SK-N-SH treated with all-trans-retinoic acid at 6 μM for 48 hours (cell line): ENCODE results near the gene CLMN.

ENCODE experiments used
- ATAC-seq: fragments of 200-7000 bp; cut with Tn5 transposase; 3 replicates; pipeline ENCODE4 v1.9.1; 2020; ENCODE audit warnings: mild to moderate bottlenecking, moderate library complexity
- ARNTL ChIP-seq: fragments of 450-650 bp; formaldehyde crosslinking; IDR thresholded peaks from 2 replicates; pipeline ENCODE4 v1.5.0; 2020; ENCODE audit warnings: low read depth, mild to moderate bottlenecking, moderate library complexity, borderline replicate concordance
- BACH2 ChIP-seq: fragments of 250-450 bp; sonication (Bioruptor Pico); IDR thresholded peaks from 2 replicates; pipeline ENCODE4 v1.9.0; 2021; ENCODE audit warnings: mild to moderate bottlenecking, borderline replicate concordance
- CSDC2 ChIP-seq: fragments of 250-450 bp; sonication (Bioruptor Pico); IDR thresholded peaks from 2 replicates; pipeline ENCODE4 v1.5.0; 2020; ENCODE audit warnings: mild to moderate bottlenecking, moderate library complexity
- ESRRG ChIP-seq: fragments of 250-450 bp; sonication (Bioruptor Pico); IDR thresholded peaks from 2 replicates; pipeline ENCODE4 v1.6.1; 2021; ENCODE audit warnings: mild to moderate bottlenecking
- GLIS3 ChIP-seq: fragments of 250-450 bp; sonication (Bioruptor Pico); IDR thresholded peaks from 2 replicates; pipeline ENCODE4 v1.5.0; 2020; ENCODE audit warnings: mild to moderate bottlenecking, moderate library complexity
- ISL1 ChIP-seq: fragments of 250-450 bp; sonication (Bioruptor Pico); IDR thresholded peaks from 2 replicates; pipeline ENCODE4 v2.1.2; 2022; ENCODE audit warnings: mild to moderate bottlenecking, moderate library complexity
- OSR1 ChIP-seq: fragments of 250-450 bp; sonication (Bioruptor Pico); IDR thresholded peaks from 2 replicates; pipeline ENCODE4 v1.8.0; 2022; ENCODE audit warnings: moderate library complexity, mild to moderate bottlenecking, inconsistent platforms
- RARB ChIP-seq: fragments of 250-450 bp; sonication (Bioruptor Pico); IDR thresholded peaks from 2 replicates; pipeline ENCODE4 v1.8.0; 2021; ENCODE audit warnings: mild to moderate bottlenecking, moderate library complexity
- SNAI2 ChIP-seq: fragments of 250-450 bp; sonication (Bioruptor Pico); IDR thresholded peaks from 2 replicates; pipeline ENCODE4 v1.5.0; 2020; ENCODE audit warnings: mild to moderate bottlenecking, moderate library complexity
- TCF4 ChIP-seq: fragments of 250-450 bp; sonication (Bioruptor Pico); IDR thresholded peaks from 2 replicates; pipeline ENCODE4 v1.8.0; 2021; ENCODE audit warnings: mild to moderate bottlenecking, moderate library complexity, borderline replicate concordance
- TOX ChIP-seq: fragments of 250-450 bp; sonication (Bioruptor Pico); IDR thresholded peaks from 2 replicates; pipeline ENCODE4 v1.8.0; 2021; ENCODE audit warnings: mild to moderate bottlenecking, moderate library complexity, borderline replicate concordance
- ZC3H10 ChIP-seq: fragments of 250-450 bp; sonication (Bioruptor Pico); IDR thresholded peaks from 2 replicates; pipeline ENCODE4 v1.5.1; 2021; ENCODE audit warnings: mild to moderate bottlenecking, moderate library complexity
- ZFP3 ChIP-seq: fragments of 250-450 bp; sonication (Bioruptor Pico); IDR thresholded peaks from 2 replicates; pipeline ENCODE4 v1.5.0; 2020; ENCODE audit warnings: mild to moderate bottlenecking, moderate library complexity
- ZFP30 ChIP-seq: fragments of 450-650 bp; formaldehyde crosslinking; IDR thresholded peaks from 2 replicates; pipeline ENCODE4 v1.5.0; 2022; ENCODE audit warnings: mild to moderate bottlenecking, moderate library complexity
- ZNF565 ChIP-seq: fragments of 450-650 bp; formaldehyde crosslinking; conservative IDR thresholded peaks from 2 replicates; pipeline ENCODE4 v1.5.0; 2020; ENCODE audit warnings: low read depth, mild to moderate bottlenecking, moderate library complexity
- ZNF70 ChIP-seq: fragments of 450-650 bp; formaldehyde crosslinking; IDR thresholded peaks from 2 replicates; pipeline ENCODE4 v1.5.0; 2020; ENCODE audit warnings: mild to moderate bottlenecking, moderate library complexity
- ZNF8 ChIP-seq: fragments of 450-650 bp; formaldehyde crosslinking; IDR thresholded peaks from 2 replicates; pipeline ENCODE4 v1.5.0; 2020; ENCODE audit warnings: mild to moderate bottlenecking, moderate library complexity
- TF ChIP-seq, protein P1 (sequence below): fragments of 250-450 bp; sonication (Bioruptor Pico); IDR thresholded peaks from 2 replicates; pipeline ENCODE4 v1.8.0; 2020; ENCODE audit warnings: mild to moderate bottlenecking, moderate library complexity, borderline replicate concordance
- TF ChIP-seq, protein P2 (sequence below): fragments of 250-450 bp; sonication (Bioruptor Pico); IDR thresholded peaks from 2 replicates; pipeline ENCODE4 v1.5.1; 2021; ENCODE audit warnings: mild to moderate bottlenecking, moderate library complexity
- TF ChIP-seq, protein P3 (sequence below): fragments of 250-450 bp; sonication (Bioruptor Pico); IDR thresholded peaks from 2 replicates; pipeline ENCODE4 v1.8.0; 2021; ENCODE audit warnings: low read depth, mild to moderate bottlenecking, moderate library complexity, borderline replicate concordance

The CLMN gene

DNA sequence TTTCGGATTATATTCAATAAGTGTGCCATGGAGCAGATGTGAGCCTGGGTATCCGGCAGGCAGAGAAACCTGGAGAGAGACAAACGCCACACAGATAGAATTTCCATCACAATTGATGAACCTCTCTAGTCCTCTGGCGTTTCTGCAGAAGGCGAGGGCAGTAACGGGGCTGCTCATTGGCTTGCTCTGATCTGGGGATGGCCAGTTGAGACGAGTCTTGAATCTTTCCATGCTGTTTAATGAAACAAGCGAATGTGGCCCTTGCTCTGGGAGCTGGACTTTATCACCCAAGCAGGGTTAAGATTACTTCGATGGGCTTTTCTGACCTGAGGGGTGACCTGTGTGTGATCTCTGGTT, 42.4 kb upstream of the CLMN start:
- ATAC-seq, result no peak

DNA sequence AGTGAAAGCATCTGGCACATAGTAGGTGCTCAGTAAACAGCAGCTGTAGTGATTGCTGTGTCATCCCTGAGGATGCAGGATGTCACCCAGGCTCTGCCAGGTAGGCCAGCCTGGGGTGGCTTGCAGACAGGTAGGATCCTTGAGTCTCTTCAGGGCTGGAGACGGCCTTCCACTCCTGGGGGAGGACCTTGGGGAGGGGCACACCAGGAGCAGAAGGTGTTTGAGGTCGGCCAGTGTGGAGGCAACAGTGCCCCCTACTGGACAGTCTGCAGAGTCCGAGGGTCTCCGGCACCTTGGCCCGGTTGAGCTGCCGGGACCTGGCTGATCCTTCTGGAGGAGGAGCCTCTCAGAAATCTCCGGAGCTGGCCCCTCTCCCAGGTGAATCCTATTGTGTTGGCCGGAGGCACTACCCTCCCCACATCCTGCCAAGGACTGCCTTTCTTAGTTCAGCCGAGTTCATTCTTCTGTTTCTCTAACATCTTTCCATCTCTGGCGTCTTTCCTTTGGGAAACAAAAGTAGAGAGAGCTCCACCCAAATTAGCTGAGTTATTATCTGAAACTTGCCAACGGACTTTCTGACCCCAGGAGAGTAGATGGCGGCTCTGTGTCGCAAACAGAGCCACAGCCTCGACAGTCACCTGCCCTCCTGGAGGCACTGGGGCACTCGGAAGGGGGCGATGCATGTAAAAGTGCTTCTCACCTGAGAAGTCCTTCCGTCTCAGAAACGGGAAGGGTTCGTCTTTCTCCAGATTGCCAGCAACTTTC, 41.8 kb upstream of the CLMN start:
- peak; percentile 77 for ATAC-seq

More for the DNA sequence above, 42.4 kb upstream of the CLMN start:
- no peak for TF ChIP-seq TOX (CRISPR knock-in tag)
- TF ChIP-seq, protein P1, sequence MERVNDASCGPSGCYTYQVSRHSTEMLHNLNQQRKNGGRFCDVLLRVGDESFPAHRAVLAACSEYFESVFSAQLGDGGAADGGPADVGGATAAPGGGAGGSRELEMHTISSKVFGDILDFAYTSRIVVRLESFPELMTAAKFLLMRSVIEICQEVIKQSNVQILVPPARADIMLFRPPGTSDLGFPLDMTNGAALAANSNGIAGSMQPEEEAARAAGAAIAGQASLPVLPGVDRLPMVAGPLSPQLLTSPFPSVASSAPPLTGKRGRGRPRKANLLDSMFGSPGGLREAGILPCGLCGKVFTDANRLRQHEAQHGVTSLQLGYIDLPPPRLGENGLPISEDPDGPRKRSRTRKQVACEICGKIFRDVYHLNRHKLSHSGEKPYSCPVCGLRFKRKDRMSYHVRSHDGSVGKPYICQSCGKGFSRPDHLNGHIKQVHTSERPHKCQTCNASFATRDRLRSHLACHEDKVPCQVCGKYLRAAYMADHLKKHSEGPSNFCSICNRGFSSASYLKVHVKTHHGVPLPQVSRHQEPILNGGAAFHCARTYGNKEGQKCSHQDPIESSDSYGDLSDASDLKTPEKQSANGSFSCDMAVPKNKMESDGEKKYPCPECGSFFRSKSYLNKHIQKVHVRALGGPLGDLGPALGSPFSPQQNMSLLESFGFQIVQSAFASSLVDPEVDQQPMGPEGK (CRISPR knock-in tag), result no peak
- no peak for TF ChIP-seq ZNF70 (CRISPR knock-in tag)
- TF ChIP-seq TCF4 (CRISPR knock-in tag), result no peak
- no peak for TF ChIP-seq OSR1 (CRISPR knock-in tag)
- TF ChIP-seq CSDC2 (CRISPR knock-in tag), result no peak

DNA sequence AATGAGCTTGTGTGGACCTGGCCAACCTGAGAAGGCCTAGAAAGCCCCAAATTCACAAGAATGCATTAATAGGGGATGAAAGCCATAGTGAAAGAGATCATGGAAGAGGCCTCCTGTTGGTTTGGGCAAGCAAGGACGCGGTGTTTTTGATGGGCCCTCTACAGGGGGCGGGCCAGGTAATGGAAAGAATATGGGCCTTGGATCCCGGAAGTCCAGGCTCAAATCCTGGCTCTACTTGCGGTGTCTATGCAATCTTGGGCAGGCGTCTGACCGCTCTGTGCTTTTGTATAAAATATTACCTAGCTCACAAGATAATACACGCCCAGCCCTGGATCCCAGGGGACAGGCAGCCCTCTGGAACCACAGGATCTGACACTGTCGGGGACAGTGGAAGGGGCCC, 41.1 kb upstream of the CLMN start:
- ATAC-seq, result no peak
- no peak for TF ChIP-seq ZNF565 (CRISPR knock-in tag)
- no peak for TF ChIP-seq ESRRG (CRISPR knock-in tag)
- no peak for TF ChIP-seq CSDC2 (CRISPR knock-in tag)

More for the DNA sequence above, 41.8 kb upstream of the CLMN start:
- TF ChIP-seq ZFP30 (no peak), SNAI2 (CRISPR knock-in tag) (no peak), ZNF8 (no peak)

DNA sequence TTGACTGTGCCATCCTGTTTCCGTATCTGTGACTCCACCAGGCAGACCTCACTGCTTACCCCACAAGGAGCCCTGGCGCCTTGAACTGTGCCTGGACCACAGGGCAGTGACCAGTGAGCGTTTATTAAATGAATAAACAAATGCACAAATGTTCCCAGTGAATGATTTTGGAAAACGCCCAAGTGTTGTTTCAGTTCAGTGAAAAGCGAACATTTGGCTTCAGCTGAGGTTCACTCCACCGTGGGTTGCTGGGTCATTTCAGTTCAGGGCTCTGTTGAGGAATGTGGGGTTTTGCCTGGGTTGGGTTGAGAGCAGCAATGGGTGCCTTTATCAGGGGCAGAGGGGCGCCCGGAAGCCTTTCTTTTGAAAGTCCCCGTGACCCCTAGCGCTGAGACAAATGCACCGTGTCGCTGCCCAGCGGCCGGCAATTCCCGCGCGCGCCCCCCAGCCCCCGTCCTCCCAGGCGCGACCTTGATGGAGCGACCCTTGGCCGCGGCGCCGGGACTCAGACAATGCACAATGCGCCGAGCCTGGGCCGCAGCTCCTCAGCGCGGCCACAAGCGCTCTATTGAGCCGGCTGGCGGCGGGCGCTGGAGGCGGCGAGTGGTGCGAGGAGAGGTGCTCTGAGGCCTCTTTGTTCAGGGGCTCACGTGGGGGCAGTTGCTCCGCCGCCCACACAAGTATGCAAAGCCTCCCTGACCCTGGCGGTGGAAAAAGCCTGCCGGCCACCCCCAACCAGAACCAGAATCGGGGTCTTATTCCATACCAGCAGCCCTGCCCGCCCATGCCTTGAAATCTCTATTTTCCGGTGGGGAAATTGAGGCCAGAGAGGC, 40.5 kb upstream of the CLMN start:
- no peak for TF ChIP-seq ZNF8
- TF ChIP-seq TOX (CRISPR knock-in tag), result no peak
- no peak for TF ChIP-seq ESRRG (CRISPR knock-in tag)
- no peak for TF ChIP-seq OSR1 (CRISPR knock-in tag)
- TF ChIP-seq BACH2 (CRISPR knock-in tag), result no peak
- TF ChIP-seq ARNTL (CRISPR knock-in tag), result no peak
- TF ChIP-seq ZC3H10 (CRISPR knock-in tag), result no peak
- TF ChIP-seq ZFP30, result no peak
- TF ChIP-seq SNAI2 (CRISPR knock-in tag), result no peak
- TF ChIP-seq, protein P2, sequence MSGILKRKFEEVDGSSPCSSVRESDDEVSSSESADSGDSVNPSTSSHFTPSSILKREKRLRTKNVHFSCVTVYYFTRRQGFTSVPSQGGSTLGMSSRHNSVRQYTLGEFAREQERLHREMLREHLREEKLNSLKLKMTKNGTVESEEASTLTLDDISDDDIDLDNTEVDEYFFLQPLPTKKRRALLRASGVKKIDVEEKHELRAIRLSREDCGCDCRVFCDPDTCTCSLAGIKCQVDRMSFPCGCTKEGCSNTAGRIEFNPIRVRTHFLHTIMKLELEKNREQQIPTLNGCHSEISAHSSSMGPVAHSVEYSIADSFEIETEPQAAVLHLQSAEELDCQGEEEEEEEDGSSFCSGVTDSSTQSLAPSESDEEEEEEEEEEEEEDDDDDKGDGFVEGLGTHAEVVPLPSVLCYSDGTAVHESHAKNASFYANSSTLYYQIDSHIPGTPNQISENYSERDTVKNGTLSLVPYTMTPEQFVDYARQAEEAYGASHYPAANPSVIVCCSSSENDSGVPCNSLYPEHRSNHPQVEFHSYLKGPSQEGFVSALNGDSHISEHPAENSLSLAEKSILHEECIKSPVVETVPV (CRISPR knock-in tag), result no peak
- no peak for TF ChIP-seq TCF4 (CRISPR knock-in tag)
- TF ChIP-seq, protein P1 (CRISPR knock-in tag), result no peak
- no peak for TF ChIP-seq ISL1 (CRISPR knock-in tag)
- TF ChIP-seq, protein P3, sequence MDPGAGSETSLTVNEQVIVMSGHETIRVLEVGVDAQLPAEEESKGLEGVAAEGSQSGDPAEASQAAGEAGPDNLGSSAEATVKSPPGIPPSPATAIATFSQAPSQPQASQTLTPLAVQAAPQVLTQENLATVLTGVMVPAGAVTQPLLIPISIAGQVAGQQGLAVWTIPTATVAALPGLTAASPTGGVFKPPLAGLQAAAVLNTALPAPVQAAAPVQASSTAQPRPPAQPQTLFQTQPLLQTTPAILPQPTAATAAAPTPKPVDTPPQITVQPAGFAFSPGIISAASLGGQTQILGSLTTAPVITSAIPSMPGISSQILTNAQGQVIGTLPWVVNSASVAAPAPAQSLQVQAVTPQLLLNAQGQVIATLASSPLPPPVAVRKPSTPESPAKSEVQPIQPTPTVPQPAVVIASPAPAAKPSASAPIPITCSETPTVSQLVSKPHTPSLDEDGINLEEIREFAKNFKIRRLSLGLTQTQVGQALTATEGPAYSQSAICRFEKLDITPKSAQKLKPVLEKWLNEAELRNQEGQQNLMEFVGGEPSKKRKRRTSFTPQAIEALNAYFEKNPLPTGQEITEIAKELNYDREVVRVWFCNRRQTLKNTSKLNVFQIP (CRISPR knock-in tag), result no peak
- no peak for TF ChIP-seq ZFP3 (CRISPR knock-in tag)
- no peak for TF ChIP-seq GLIS3 (CRISPR knock-in tag)
- no peak for TF ChIP-seq CSDC2 (CRISPR knock-in tag)
- no peak for TF ChIP-seq RARB (CRISPR knock-in tag)
- ATAC-seq, result no peak
